WERI-Rb-1 (cell line): ENCODE data around the gene CRYBB1.

Experiments
- DNase-seq: peaks from one replicate; pipeline ENCODE4 v3.0.0-alpha.2; 2020
- H3K27ac ChIP-seq: fragments of 250-450 bp; sonication (Bioruptor Pico); 2 replicates; pipeline ENCODE4 v1.5.1; 2020; ENCODE audit warnings: mild to moderate bottlenecking, moderate library complexity
- H3K27me3 ChIP-seq: fragments of 250-450 bp; sonication (Bioruptor Pico); 2 replicates; pipeline ENCODE4 v1.5.1; 2021; ENCODE audit warnings: mild to moderate bottlenecking, low read depth, moderate library complexity; ENCODE audit not compliant: insufficient read depth, severe bottlenecking
- H3K36me3 ChIP-seq: fragments of 250-450 bp; sonication (Bioruptor Pico); 2 replicates; pipeline ENCODE4 v1.5.1; 2020; ENCODE audit warnings: mild to moderate bottlenecking, moderate library complexity
- H3K4me3 ChIP-seq: 2 replicates; pipeline ENCODE4 v1.5.1; 2011; ENCODE audit warnings: low read depth, mild to moderate bottlenecking, control low read depth, low read length
- H3K9me3 ChIP-seq: fragments of 250-450 bp; sonication (Bioruptor Pico); 2 replicates; pipeline ENCODE4 v1.5.1; 2021; ENCODE audit warnings: mild to moderate bottlenecking, moderate library complexity; ENCODE audit not compliant: severe bottlenecking
- TF ChIP-seq, protein P1 (sequence below): IDR thresholded peaks from 2 replicates; pipeline ENCODE4 v1.5.1; 2011; ENCODE audit warnings: low read depth, mild to moderate bottlenecking, control low read depth, inconsistent platforms, low read length

CRYBB1 gene

DNA sequence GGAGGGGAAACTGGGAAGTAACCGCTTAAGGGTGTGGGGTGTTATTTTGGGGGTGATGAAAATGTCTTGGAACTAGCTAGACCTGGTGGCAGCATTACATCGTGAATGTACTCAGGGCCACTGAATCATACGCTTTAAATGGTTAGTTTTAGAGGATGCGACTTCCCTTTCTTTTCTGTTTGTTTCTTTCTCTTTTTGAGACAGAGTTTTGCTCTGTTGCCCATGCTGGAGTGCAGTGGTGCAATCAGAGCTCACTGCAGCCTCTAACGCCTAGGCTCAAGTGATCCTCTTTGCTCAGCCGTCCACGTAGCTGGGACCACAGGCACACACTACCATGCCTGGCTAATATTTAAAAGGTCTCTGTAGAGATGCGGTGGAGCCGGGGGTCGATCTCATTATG, 34.0 kb upstream of the CRYBB1 start:
- Histone ChIP-seq H3K4me3 (no peak overlapping the region), H3K27ac (no peak overlapping the region), H3K27me3 (no peaks in the 10 kb centered on the region), H3K9me3 (no peaks in the 10 kb centered on the region), H3K36me3 (no peaks in the 10 kb centered on the region)
- TF ChIP-seq, protein P1, sequence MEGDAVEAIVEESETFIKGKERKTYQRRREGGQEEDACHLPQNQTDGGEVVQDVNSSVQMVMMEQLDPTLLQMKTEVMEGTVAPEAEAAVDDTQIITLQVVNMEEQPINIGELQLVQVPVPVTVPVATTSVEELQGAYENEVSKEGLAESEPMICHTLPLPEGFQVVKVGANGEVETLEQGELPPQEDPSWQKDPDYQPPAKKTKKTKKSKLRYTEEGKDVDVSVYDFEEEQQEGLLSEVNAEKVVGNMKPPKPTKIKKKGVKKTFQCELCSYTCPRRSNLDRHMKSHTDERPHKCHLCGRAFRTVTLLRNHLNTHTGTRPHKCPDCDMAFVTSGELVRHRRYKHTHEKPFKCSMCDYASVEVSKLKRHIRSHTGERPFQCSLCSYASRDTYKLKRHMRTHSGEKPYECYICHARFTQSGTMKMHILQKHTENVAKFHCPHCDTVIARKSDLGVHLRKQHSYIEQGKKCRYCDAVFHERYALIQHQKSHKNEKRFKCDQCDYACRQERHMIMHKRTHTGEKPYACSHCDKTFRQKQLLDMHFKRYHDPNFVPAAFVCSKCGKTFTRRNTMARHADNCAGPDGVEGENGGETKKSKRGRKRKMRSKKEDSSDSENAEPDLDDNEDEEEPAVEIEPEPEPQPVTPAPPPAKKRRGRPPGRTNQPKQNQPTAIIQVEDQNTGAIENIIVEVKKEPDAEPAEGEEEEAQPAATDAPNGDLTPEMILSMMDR: no peak
- DNase-seq: no peak

DNA sequence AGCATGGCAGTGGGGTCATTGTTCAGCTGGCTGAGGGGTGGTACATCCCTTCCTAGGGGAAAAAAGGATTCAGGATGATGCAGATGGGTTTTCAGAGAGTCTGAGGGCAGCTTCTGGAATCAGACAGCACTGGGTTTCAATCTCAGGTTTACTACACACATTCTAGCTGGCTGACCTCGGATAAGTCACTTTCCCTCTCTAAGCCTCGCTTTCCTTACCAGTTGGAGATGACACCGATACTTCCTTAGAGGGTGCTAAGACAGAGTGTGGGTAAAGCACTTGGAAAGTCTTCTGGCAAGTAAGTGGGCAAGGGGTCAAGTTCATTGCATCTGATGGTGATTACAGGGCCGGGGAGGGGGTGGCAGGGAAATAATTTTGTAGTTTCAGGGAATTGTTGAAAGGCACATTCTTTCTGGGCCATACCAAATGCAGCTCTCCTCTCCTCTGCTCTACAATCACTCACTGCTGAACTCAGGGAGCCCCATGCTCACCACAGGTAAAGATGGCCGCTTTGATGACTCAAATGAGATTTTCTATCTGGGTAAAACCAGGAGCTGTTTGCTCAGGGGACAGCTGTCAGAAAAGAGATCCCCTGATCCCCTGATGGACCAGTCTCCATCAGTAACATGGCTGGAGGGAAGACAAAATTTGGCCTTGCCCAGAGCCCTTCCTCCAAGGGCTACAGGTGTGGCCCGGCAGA, 33.0 kb upstream of the CRYBB1 start:
- no peaks in the 10 kb centered on the region for H3K9me3 ChIP-seq
- H3K27me3 ChIP-seq: no peaks in the 10 kb centered on the region
- no peak for DNase-seq
- no peak overlapping the region for H3K27ac ChIP-seq
- no peaks in the 10 kb centered on the region for H3K36me3 ChIP-seq
- TF ChIP-seq, protein P1: no peak
- H3K4me3 ChIP-seq: no peak overlapping the region

DNA sequence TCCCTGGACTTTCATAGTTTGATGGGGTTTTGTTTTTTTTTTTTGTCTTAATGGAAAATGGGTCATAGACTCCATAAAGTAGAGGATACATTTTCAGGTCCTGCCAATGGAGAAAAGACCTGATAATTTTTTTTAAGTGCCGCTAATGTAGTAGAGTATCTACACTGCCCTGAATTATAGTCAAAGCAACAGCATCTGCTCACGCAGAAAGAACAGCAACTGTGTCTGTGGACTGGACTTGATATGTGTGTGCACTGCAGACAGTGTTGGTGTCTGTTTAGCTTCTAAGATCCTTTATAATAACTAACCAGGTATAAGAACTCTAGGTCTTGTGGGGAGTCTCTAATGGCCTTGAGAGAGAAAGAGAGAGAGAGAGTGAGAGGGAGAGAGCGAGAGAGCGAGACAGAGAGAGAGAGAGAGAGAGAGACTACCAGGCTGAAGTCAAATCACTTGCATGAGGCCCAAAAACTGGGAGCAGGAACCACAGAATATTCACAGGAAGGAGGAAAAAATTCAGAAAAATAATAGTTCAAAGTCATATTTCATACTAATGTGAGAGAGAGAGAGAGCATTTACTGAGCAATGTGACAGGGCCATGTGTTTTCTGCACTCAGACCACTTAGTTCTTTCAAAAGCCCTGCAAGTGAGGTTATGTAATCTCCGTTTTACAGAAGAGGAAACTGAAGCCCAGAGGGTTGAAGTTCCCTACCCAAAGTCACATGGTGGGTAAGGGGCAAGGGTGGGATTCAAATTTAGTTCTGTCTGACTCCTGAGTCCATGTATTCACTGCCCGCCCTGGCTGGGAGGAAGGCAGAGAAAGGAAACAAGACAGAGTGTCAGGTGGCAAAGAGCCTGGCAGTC, 30.9 kb upstream of the CRYBB1 start:
- no peaks in the 10 kb centered on the region for H3K9me3 ChIP-seq
- TF ChIP-seq, protein P1: no peak
- DNase-seq: no peak
- no peaks in the 10 kb centered on the region for H3K27me3 ChIP-seq
- H3K27ac ChIP-seq: no peak overlapping the region
- H3K4me3 ChIP-seq: no peak overlapping the region
- H3K36me3 ChIP-seq: no peaks in the 10 kb centered on the region

DNA sequence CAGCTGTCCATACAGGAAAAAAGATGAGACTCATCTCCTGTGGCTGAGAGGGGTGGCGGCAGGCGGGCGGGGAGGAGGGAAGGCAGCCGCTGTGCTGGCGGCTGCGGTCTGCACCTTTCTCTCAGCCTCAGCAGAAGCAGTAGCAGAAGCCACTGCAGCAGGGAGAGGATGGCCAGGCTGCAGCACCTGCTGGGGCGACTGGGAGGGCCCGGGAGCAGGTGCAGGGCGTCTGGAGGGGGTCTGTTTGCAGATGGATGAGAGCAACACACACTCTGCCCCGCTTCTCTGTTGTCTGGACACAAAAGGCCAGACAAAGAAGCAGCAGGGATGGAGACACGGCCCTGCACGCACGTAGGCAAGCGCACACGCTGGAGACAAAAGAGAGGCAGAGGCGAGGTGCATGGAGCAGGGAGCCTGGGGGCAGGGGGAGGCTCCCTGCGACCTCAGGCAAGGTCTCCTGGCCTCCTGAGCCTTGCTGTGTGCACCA, 30.2 kb upstream of the CRYBB1 start:
- H3K27me3 ChIP-seq: no peaks in the 10 kb centered on the region
- no peaks in the 10 kb centered on the region for H3K9me3 ChIP-seq
- TF ChIP-seq, protein P1: no peak
- no peaks in the 10 kb centered on the region for H3K36me3 ChIP-seq
- no peak for DNase-seq
- H3K4me3 ChIP-seq: no peak overlapping the region
- no peak overlapping the region for H3K27ac ChIP-seq

DNA sequence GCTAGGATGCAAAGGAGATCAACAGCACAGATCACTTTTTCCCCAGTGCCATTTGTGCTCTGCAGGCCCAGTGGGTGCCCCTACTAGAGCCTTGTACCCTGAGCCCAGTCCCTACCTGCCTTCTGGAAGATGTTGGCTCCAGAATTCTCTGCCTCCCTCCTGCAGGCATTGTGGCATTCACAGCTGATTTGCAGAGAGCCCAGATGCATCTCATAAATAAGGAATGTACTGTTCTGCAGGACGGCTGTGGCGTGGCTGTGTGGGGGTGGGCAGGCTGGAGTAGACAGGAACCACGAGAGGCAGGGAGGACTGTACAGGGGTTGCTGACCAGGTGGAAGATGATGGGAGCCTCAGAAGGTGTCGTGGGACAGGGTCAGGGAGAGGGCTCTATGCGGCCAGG, 28.3 kb upstream of the CRYBB1 start:
- Histone ChIP-seq H3K9me3 (no peaks in the 10 kb centered on the region), H3K36me3 (no peaks in the 10 kb centered on the region), H3K4me3 (no peak overlapping the region), H3K27ac (no peak overlapping the region), H3K27me3 (no peaks in the 10 kb centered on the region)
- TF ChIP-seq, protein P1: no peak
- no peak for DNase-seq
